GM23248 (cell line): Measurements from ENCODE around the gene EFR3B. TPM values are rescaled to one million over a fixed set of nuclear protein-coding genes. Genes with fewer than 3 reads are reported as not detected.

Source experiments
- DNase-seq: peaks from one replicate; pipeline ENCODE4 v3.0.0-alpha.2; 2015
- H2AFZ ChIP-seq: fragments of 200-600 bp; sonication (generic); 2 replicates; pipeline ENCODE4 v1.6.1; 2016; ENCODE audit warnings: antibody characterized with exemption
- H3F3A ChIP-seq: fragments of 200-600 bp; sonication (generic); 2 replicates; pipeline ENCODE4 v1.6.1; 2016; ENCODE audit warnings: mild to moderate bottlenecking, antibody characterized with exemption, mixed run types; ENCODE audit not compliant: insufficient read depth
- H3K27ac ChIP-seq: fragments of 200-600 bp; sonication (generic); 2 replicates; pipeline ENCODE4 v1.5.1; 2016; ENCODE audit warnings: mild to moderate bottlenecking
- H3K27me3 ChIP-seq: fragments of 200-600 bp; sonication (generic); replicated peaks from 2 replicates; pipeline ENCODE4 v1.6.1; 2016; ENCODE audit warnings: mild to moderate bottlenecking; ENCODE audit not compliant: insufficient read depth
- H3K36me3 ChIP-seq: fragments of 200-600 bp; sonication (generic); 2 replicates; pipeline ENCODE4 v1.6.1; 2016; ENCODE audit warnings: low read depth, mild to moderate bottlenecking
- H3K4me1 ChIP-seq: fragments of 200-600 bp; sonication (generic); 2 replicates; pipeline ENCODE4 v1.6.1; 2016; ENCODE audit warnings: mild to moderate bottlenecking; ENCODE audit not compliant: insufficient read depth
- H3K4me2 ChIP-seq: fragments of 200-600 bp; sonication (generic); one replicate; pipeline ENCODE4 v1.6.1; 2016; ENCODE audit warnings: mild to moderate bottlenecking; ENCODE audit not compliant: unreplicated experiment
- H3K4me3 ChIP-seq: fragments of 200-600 bp; sonication (generic); 2 replicates; pipeline ENCODE4 v1.5.1; 2016; ENCODE audit warnings: mild to moderate bottlenecking
- H3K79me2 ChIP-seq: fragments of 200-600 bp; sonication (generic); 2 replicates; pipeline ENCODE4 v1.6.1; 2016; ENCODE audit warnings: mild to moderate bottlenecking; ENCODE audit not compliant: insufficient read depth
- H3K9ac ChIP-seq: fragments of 200-600 bp; sonication (generic); 2 replicates; pipeline ENCODE4 v1.6.1; 2016; ENCODE audit warnings: mild to moderate bottlenecking
- H3K9me2 ChIP-seq: fragments of 200-600 bp; sonication (generic); 2 replicates; pipeline ENCODE4 v1.6.1; 2016; ENCODE audit warnings: mixed run types, mild to moderate bottlenecking, moderate library complexity; ENCODE audit not compliant: insufficient read depth
- H3K9me3 ChIP-seq: fragments of 200-600 bp; sonication (generic); one replicate; pipeline ENCODE4 v1.6.1; 2017; ENCODE audit warnings: low read depth
- H4K20me1 ChIP-seq: fragments of 200-600 bp; sonication (generic); 2 replicates; pipeline ENCODE4 v1.6.0; 2016; ENCODE audit not compliant: insufficient read depth
- EZH2 ChIP-seq: fragments of 200-600 bp; sonication (generic); IDR thresholded peaks from 2 replicates; pipeline ENCODE4 v1.6.1; 2018; ENCODE audit warnings: antibody characterized with exemption, mild to moderate bottlenecking; ENCODE audit not compliant: insufficient read depth, poor library complexity, severe bottlenecking
- EZH2phosphoT487 ChIP-seq: fragments of 200-600 bp; sonication (generic); IDR thresholded peaks from 2 replicates; pipeline ENCODE4 v1.6.1; 2018; ENCODE audit warnings: antibody characterized with exemption, moderate library complexity, mild to moderate bottlenecking, low read depth; ENCODE audit not compliant: insufficient read depth
- WGBS, 2 experiments: methylation state at CpG; one replicate each; pipeline ENCODE4 v1.1.6; 2015 to 2017; ENCODE audit warnings: low lambda C conversion rate in 2 of 2, low coverage in 1 of 2; ENCODE audit errors: missing lambda C conversion rate in 2 of 2; 5-methylcytosine and 5-hydroxymethylcytosine counted together
- in situ Hi-C: fragments of 300-500 bp; cut with MboI; formaldehyde crosslinking; loops from 2 replicates; pipeline ENCODE4 v1.15.0; 2020
- polyA plus RNA-seq: library from polyadenylated mRNA; unstranded; fragments of >200 nt; fragmentation: Nextera tagmentation; extraction: Ambion mirVana; gene quantifications from 2 replicates; pipeline ENCODE4 v1.2.1, GENCODE V29; 2016
- total RNA-seq: library from RNA; depleted of rRNA; stranded (reverse); fragments of >200 nt; shearing (Covaris generic); gene quantifications from 2 replicates; pipeline ENCODE4 v1.2.3, GENCODE V29; 2014

EFR3B gene
- total and polyA plus RNA-seq, 2 experiments from 2014 or later: 0.51 to 0.97 TPM

DNA sequence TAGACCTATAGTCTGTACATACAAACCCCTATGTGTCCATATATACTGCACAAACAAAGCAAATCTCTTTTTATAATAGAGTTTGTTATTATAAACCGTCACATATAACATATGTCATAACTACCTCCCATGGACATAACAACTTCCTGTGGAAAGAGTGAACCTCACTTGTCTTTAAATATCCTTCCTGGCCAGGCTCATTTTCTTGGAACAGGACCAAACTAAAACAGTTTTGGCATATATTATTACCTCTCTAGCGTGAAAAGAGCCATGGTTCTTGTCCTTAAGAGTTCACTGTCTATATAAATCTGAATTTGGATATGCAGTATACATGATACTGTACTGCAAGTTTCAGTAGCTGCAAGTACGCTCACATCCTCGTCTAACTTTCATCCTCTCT lies 41.8 kb upstream of the EFR3B start:
- Histone ChIP-seq H3F3A (peaks cover 19% of the 10 kb centered on the region), H3K9ac (no peak overlapping the region), H3K4me2 (peak overlapping the region; percentile 62), H3K27ac (no peak overlapping the region), H2AFZ (peak overlapping the region; percentile 63), H3K27me3 (no peaks in the 10 kb centered on the region), H3K9me2 (no peaks in the 10 kb centered on the region), H3K4me1 (peaks cover 28% of the 10 kb centered on the region), H3K79me2 (no peaks in the 10 kb centered on the region), H3K36me3 (no peaks in the 10 kb centered on the region), H4K20me1 (no peaks in the 10 kb centered on the region), H3K9me3 (no peaks in the 10 kb centered on the region), H3K4me3 (no peak overlapping the region)
- TF ChIP-seq EZH2: no peak
- TF ChIP-seq EZH2phosphoT487: no peak
- WGBS, 2 experiments: 66% methylated on average over 4 of the region's 4 CpGs
- in situ Hi-C loops: no loop called here
- DNase-seq: peak; percentile 7

DNA sequence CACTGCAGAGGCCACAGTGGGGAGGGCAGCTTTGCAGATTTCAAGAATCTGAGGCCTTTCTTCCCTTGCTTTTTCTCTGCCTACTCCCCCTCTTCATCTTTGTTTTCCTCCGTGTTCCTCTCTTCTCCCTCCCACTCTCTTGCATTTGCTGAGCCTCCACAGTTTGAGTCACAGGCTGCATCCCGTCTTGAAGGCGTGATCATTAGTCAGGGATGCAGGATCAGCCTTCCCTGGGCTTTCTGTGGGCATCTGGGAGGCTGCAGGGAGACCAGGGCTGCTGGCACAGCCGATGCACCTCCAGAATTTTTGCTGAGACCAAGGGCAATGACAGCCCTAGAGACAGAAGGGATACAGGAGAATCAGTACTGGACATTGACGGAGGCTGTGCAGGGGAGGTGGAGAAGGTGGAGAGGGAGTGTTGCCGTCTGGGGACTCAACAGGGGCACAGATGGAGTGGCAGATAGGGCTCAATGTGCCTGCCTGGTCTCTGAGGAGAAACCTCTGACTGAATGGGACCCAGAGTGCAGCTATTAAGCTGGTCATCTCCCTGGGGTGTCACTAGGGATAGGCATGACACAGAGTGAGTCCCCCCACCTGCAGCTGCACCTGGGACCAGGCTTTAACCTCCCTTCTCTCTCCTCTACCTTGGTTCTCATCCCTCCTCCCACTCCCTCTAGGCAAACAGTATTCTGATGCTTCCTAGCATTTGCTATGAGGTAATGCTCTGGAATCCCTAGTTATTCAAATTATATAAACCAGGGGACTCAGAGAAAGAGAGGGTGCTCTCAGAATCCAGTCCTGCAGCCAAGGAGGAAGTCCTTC lies 41.2 kb upstream of the EFR3B start:
- peak; percentile 85 for DNase-seq
- no peaks in the 10 kb centered on the region for H3K36me3 ChIP-seq
- H3K27ac ChIP-seq: no peak overlapping the region
- WGBS, 2 experiments: 27 to 32% methylated on average over 6 of the region's 6 CpGs
- H3K4me3 ChIP-seq: no peak overlapping the region
- peaks cover 28% of the 10 kb centered on the region for H3K4me1 ChIP-seq
- no peaks in the 10 kb centered on the region for H3K9me2 ChIP-seq
- H3K9me3 ChIP-seq: no peaks in the 10 kb centered on the region
- no peaks in the 10 kb centered on the region for H3K27me3 ChIP-seq
- H4K20me1 ChIP-seq: no peaks in the 10 kb centered on the region
- no peak overlapping the region for H3K9ac ChIP-seq
- peak overlapping the region; percentile 62 for H3K4me2 ChIP-seq
- H3K79me2 ChIP-seq: no peaks in the 10 kb centered on the region
- no peak for TF ChIP-seq EZH2
- TF ChIP-seq EZH2phosphoT487: no peak
- peaks cover 19% of the 10 kb centered on the region for H3F3A ChIP-seq
- H2AFZ ChIP-seq: peak overlapping the region; percentile 63
- in situ Hi-C loops: no loop called here

DNA sequence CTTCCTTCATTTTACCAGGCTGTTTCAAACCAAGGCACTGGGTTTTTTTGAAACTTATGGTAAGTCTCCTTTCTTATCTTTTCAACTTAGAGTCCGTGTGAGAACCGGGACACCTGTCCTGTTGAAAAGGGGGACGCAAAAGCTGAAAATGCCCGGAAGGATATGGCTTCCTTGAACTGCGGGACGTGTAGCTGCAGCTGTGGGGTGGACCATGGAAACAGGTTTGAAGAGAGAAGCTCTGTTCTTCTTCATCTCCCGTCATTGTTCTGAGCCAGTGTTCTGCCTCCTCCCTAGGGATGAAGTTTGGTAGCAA lies 40.6 kb upstream of the EFR3B start:
- H4K20me1 ChIP-seq: no peaks in the 10 kb centered on the region
- peaks cover 26% of the 10 kb centered on the region for H3K4me1 ChIP-seq
- no peaks in the 10 kb centered on the region for H3K9me3 ChIP-seq
- no peak overlapping the region for H2AFZ ChIP-seq
- peaks cover 19% of the 10 kb centered on the region for H3F3A ChIP-seq
- no peaks in the 10 kb centered on the region for H3K36me3 ChIP-seq
- H3K4me3 ChIP-seq: no peak overlapping the region
- no peaks in the 10 kb centered on the region for H3K27me3 ChIP-seq
- in situ Hi-C loops: no loop called here
- no peak for TF ChIP-seq EZH2phosphoT487
- TF ChIP-seq EZH2: no peak
- H3K9ac ChIP-seq: no peak overlapping the region
- DNase-seq: no peak
- H3K4me2 ChIP-seq: no peak overlapping the region
- H3K79me2 ChIP-seq: no peaks in the 10 kb centered on the region
- no peak overlapping the region for H3K27ac ChIP-seq
- WGBS, 2 experiments: 92 to 93% methylated on average over 7 of the region's 7 CpGs
- no peaks in the 10 kb centered on the region for H3K9me2 ChIP-seq

DNA sequence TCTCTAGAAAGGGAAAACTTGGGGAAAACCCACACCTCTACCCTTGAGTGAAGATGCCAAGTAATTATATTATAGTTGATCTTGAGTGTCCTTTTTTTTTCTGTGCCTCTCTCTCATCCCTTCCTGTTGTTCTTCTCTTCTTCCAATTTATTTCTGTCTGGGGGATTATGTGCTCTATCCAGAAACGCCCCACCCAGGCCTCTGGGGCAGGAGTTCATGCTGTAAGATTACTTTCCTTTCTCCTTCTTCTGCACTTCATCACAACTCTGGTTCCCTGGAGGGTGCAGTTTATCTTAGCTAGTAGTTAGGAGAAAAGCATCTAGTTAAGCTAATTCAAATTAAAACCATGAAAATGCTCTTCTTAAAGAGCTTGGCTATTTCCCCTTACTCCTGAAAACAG lies 39.8 kb upstream of the EFR3B start:
- peaks cover 12% of the 10 kb centered on the region for H3F3A ChIP-seq
- H3K4me1 ChIP-seq: peaks cover 18% of the 10 kb centered on the region
- TF ChIP-seq EZH2 (no peak), EZH2phosphoT487 (no peak)
- no peak overlapping the region for H2AFZ ChIP-seq
- H3K9ac ChIP-seq: no peak overlapping the region
- 25 to 45% methylated on average over 1 of the region's 1 CpG for WGBS, 2 experiments
- no peak overlapping the region for H3K4me2 ChIP-seq
- H3K79me2 ChIP-seq: no peaks in the 10 kb centered on the region
- no peak overlapping the region for H3K4me3 ChIP-seq
- no peaks in the 10 kb centered on the region for H3K9me2 ChIP-seq
- no peak for DNase-seq
- H4K20me1 ChIP-seq: no peaks in the 10 kb centered on the region
- H3K27ac ChIP-seq: no peak overlapping the region
- no peaks in the 10 kb centered on the region for H3K27me3 ChIP-seq
- no peaks in the 10 kb centered on the region for H3K9me3 ChIP-seq
- H3K36me3 ChIP-seq: no peaks in the 10 kb centered on the region
- in situ Hi-C loops: no loop called here
